Breast epithelium (tissue), 3 donors: Measurements from ENCODE around the gene MAOA.

Source experiments
- POLR2A ChIP-seq: fragments of 450-650 bp; IDR thresholded peaks from one replicate; pipeline ENCODE4 v1.6.1; 2016; ENCODE audit warnings: antibody characterized with exemption, mild to moderate bottlenecking, moderate library complexity
- POLR2AphosphoS5 ChIP-seq, 3 donors: sonication (generic); formaldehyde crosslinking; IDR thresholded peaks; one replicate each; pipeline ENCODE4 v1.6.1; 2017; ENCODE audit warnings: antibody characterized with exemption in 3 of 3
- TF ChIP-seq, protein P1 (sequence below), 3 donors: fragments of 450-650 bp; IDR thresholded peaks; one replicate each; pipeline ENCODE4 v1.5.1; 2016 to 2017; ENCODE audit warnings: antibody characterized with exemption in 3 of 3, mild to moderate bottlenecking in 3 of 3, moderate library complexity in 3 of 3

DNA sequence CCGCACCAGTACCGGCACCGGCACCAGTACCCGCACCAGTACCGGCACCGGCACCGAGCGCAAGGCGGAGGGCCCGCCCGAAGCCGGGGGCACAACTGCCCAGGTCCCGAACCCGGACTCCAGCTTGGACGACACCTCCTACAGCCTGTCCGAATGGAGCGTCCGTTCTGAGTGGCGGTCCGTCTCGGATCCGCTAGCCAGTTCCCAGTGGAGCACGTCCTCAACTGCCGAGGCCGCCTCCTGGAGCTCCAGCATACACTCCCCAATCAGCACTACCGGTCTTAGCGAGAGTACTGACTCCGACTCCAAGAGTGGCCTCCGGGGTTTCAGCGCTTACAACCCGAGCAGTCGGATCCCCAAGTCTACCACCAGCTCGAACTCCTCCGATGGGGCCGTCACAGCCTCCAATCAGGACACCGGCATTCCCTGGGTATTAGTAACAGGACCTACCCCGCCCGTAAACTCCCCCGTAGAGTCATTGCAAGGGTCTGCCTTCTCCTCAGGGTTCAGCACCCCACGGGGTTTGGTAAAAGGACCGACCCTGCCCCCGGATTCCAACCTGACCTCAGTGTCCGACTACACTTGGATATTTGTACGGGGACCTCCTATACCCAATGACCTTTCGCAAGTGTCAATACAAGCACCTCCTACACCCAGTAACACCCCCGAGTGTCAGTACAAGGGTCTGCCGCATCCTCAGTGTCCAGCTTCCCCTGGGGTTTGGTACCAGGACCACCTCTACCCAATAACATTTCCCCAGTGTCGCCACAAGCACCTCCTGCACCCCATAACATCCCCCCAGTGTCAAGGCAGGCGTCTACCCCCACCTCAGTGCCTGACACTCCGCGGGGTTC lies 721 bp upstream of the MAOA start:
- TF ChIP-seq, protein P1, sequence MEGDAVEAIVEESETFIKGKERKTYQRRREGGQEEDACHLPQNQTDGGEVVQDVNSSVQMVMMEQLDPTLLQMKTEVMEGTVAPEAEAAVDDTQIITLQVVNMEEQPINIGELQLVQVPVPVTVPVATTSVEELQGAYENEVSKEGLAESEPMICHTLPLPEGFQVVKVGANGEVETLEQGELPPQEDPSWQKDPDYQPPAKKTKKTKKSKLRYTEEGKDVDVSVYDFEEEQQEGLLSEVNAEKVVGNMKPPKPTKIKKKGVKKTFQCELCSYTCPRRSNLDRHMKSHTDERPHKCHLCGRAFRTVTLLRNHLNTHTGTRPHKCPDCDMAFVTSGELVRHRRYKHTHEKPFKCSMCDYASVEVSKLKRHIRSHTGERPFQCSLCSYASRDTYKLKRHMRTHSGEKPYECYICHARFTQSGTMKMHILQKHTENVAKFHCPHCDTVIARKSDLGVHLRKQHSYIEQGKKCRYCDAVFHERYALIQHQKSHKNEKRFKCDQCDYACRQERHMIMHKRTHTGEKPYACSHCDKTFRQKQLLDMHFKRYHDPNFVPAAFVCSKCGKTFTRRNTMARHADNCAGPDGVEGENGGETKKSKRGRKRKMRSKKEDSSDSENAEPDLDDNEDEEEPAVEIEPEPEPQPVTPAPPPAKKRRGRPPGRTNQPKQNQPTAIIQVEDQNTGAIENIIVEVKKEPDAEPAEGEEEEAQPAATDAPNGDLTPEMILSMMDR (IDR thresholded peaks at IDR 0.05): no peak
- no peak for TF ChIP-seq POLR2AphosphoS5 (IDR thresholded peaks at IDR 0.05)
- no peak for TF ChIP-seq POLR2A
